H1 (cell line): ENCODE data around the gene YARS2. TPM values are rescaled to one million over a fixed set of nuclear protein-coding genes. Genes with fewer than 3 reads are reported as not detected.
A peak's percentile ranks its signal among the peaks of the same experiment; 100 is the strongest.

Experiments used
- CTCF ChIA-PET: fragments of 300-600 bp; sonication (Branson Sonifier 250); formaldehyde crosslinking; loops from one replicate; lab custom pipeline; 2021; ENCODE audit not compliant: partially characterized antibody; lab: Charles Lee
- POLR2A ChIA-PET: fragments of 300-600 bp; sonication (Branson Sonifier 250); formaldehyde crosslinking; loops from one replicate; lab custom pipeline; 2021; ENCODE audit warnings: inconsistent platforms; ENCODE audit not compliant: partially characterized antibody; lab: Charles Lee
- DNase-seq, 2 experiments: peaks; one replicate each; pipeline versions ENCODE4 v3.0.0 to v3.0.0-alpha.2; 2010 to 2022; ENCODE audit warnings: low spot score in 2 of 2, low read depth in 1 of 2, mixed read lengths in 1 of 2
- FAIRE-seq: peaks from 2 replicates; lab custom pipeline; 2011; peaks lifted over from hg19 to GRCh38; lab: Jason Lieb, UNC
- H2AFZ ChIP-seq: 2 replicates; pipeline ENCODE4 v1.8.1; 2012; ENCODE audit warnings: low read length, inconsistent platforms
- H2AK5ac ChIP-seq: 2 replicates; pipeline ENCODE4 v1.6.1; 2013; ENCODE audit warnings: low read depth, low read length
- H2BK120ac ChIP-seq: replicated peaks from 2 replicates; pipeline ENCODE3; 2013; ENCODE audit warnings: low read depth, low read length, inconsistent platforms
- H2BK12ac ChIP-seq: 2 replicates; pipeline ENCODE4 v1.6.1; 2013; ENCODE audit warnings: low read depth, low read length
- H2BK15ac ChIP-seq: 2 replicates; pipeline ENCODE4 v1.6.1; 2013; ENCODE audit warnings: low read length
- H2BK20ac ChIP-seq: 2 replicates; pipeline ENCODE4 v1.6.1; 2013; ENCODE audit warnings: low read length
- H2BK5ac ChIP-seq: 2 replicates; pipeline ENCODE4 v1.6.1; 2013; ENCODE audit warnings: low read depth, low read length
- H3K14ac ChIP-seq: 2 replicates; pipeline ENCODE4 v1.6.1; 2013; ENCODE audit warnings: inconsistent platforms; ENCODE audit not compliant: insufficient read length
- H3K18ac ChIP-seq: 2 replicates; pipeline ENCODE4 v1.6.1; 2013; ENCODE audit warnings: low read length; ENCODE audit errors: extremely low read depth
- H3K23ac ChIP-seq: 2 replicates; pipeline ENCODE4 v1.6.1; 2013; ENCODE audit warnings: inconsistent platforms; ENCODE audit not compliant: insufficient read length
- H3K23me2 ChIP-seq: 2 replicates; pipeline ENCODE4 v1.6.1; 2013; ENCODE audit warnings: low read depth, low read length
- H3K27ac ChIP-seq: 2 replicates; pipeline ENCODE4 v1.6.1; 2011; ENCODE audit warnings: low read depth, low read length, inconsistent platforms
- H3K27me3 ChIP-seq, 4 experiments: replicated peaks in 1 of 4; 1 replicate in 1 of 4; 2 replicates in 3 of 4; pipeline versions ENCODE4 v1.6.1 to v1.8.1; 2011 to 2013; ENCODE audit warnings: low read length in 3 of 4, mild to moderate bottlenecking in 3 of 4, inconsistent platforms in 2 of 4, mixed read lengths in 2 of 4, moderate library complexity in 1 of 4; ENCODE audit not compliant: control insufficient read depth in 3 of 4, insufficient read depth in 3 of 4; ENCODE audit errors: extremely low read depth in 1 of 4
- H3K36me3 ChIP-seq, 4 experiments: 2 replicates each; pipeline versions ENCODE4 v1.6.1 to v1.8.1; 2011 to 2013; ENCODE audit warnings: mild to moderate bottlenecking in 4 of 4, low read length in 3 of 4, moderate library complexity in 2 of 4, control low read depth in 1 of 4, inconsistent platforms in 1 of 4; ENCODE audit not compliant: insufficient read depth in 4 of 4, control insufficient read depth in 2 of 4
- H3K4ac ChIP-seq: replicated peaks from 2 replicates; pipeline ENCODE3; 2013; ENCODE audit warnings: low read length, low read depth, mixed read lengths, inconsistent platforms; ENCODE audit not compliant: insufficient read length
- H3K4me1 ChIP-seq, 4 experiments: replicated peaks in 1 of 4; 1 replicate in 1 of 4; 2 replicates in 3 of 4; pipeline versions ENCODE4 v1.6.1 to v1.8.1; 2011 to 2013; ENCODE audit warnings: low read length in 3 of 4, inconsistent platforms in 2 of 4, mixed read lengths in 1 of 4; ENCODE audit not compliant: insufficient read depth in 4 of 4, control insufficient read depth in 3 of 4
- H3K4me2 ChIP-seq, 2 experiments: 2 replicates each; pipeline versions ENCODE4 v1.6.1 to v1.8.1; 2011 to 2013; ENCODE audit warnings: low read depth in 2 of 2, low read length in 2 of 2, control low read depth in 1 of 2, inconsistent platforms in 1 of 2, mild to moderate bottlenecking in 1 of 2; ENCODE audit not compliant: insufficient read depth in 1 of 2
- H3K4me3 ChIP-seq, 4 experiments: fragments of 200-600, 300-600 bp in 1 of 4; sonication (generic), shearing (Covaris generic), sonication (Bioruptor Twin) in 1 of 4; 2 replicates each; pipeline versions ENCODE4 v1.5.1 to v1.8.1; 2011 to 2016; ENCODE audit warnings: low read length in 4 of 4, low read depth in 3 of 4, control low read depth in 2 of 4, inconsistent platforms in 2 of 4, mild to moderate bottlenecking in 2 of 4, mixed read lengths in 1 of 4, moderate library complexity in 1 of 4; ENCODE audit not compliant: insufficient read depth in 2 of 4; ENCODE audit errors: extremely low read depth in 1 of 4
- H3K56ac ChIP-seq: replicated peaks from 2 replicates; pipeline ENCODE3; 2013; ENCODE audit warnings: low read depth, mild to moderate bottlenecking, mixed read lengths, low read length, inconsistent platforms; ENCODE audit not compliant: insufficient read length
- H3K79me1 ChIP-seq: 2 replicates; pipeline ENCODE4 v1.6.1; 2013; ENCODE audit warnings: low read depth, low read length, control low read depth
- H3K79me2 ChIP-seq, 2 experiments: 2 replicates each; pipeline versions ENCODE4 v1.6.1 to v1.8.1; 2012 to 2013; ENCODE audit warnings: low read length in 2 of 2, mild to moderate bottlenecking in 2 of 2, inconsistent platforms in 1 of 2; ENCODE audit not compliant: insufficient read depth in 2 of 2, control insufficient read depth in 1 of 2
- H3K9ac ChIP-seq, 4 experiments: replicated peaks in 1 of 4; 1 replicate in 1 of 4; 2 replicates in 3 of 4; pipeline versions ENCODE4 v1.6.1 to v1.8.1; 2011 to 2013; ENCODE audit warnings: low read depth in 3 of 4, low read length in 3 of 4, control low read depth in 2 of 4, mild to moderate bottlenecking in 2 of 4, moderate library complexity in 2 of 4, inconsistent platforms in 1 of 4; ENCODE audit errors: extremely low read depth in 1 of 4
- H3K9me3 ChIP-seq, 2 experiments: 2 replicates each; pipeline versions ENCODE4 v1.6.1 to v1.8.1; 2012 to 2013; ENCODE audit warnings: mild to moderate bottlenecking in 2 of 2, moderate library complexity in 2 of 2, control low read depth in 1 of 2, inconsistent platforms in 1 of 2, low read depth in 1 of 2, low read length in 1 of 2, mixed read lengths in 1 of 2; ENCODE audit not compliant: insufficient read depth in 2 of 2
- H4K20me1 ChIP-seq, 2 experiments: replicated peaks in 1 of 2; 2 replicates each; pipeline versions ENCODE3 to v1.8.1; 2011 to 2013; ENCODE audit warnings: inconsistent platforms in 2 of 2, low read length in 2 of 2, mild to moderate bottlenecking in 1 of 2; ENCODE audit not compliant: insufficient read depth in 2 of 2, control insufficient read depth in 1 of 2
- H4K5ac ChIP-seq: 2 replicates; pipeline ENCODE4 v1.6.1; 2013; ENCODE audit warnings: low read length, low read depth, mixed read lengths, inconsistent platforms; ENCODE audit not compliant: insufficient read length
- H4K8ac ChIP-seq: 2 replicates; pipeline ENCODE4 v1.8.0; 2013; ENCODE audit warnings: mild to moderate bottlenecking, moderate library complexity, low read length, inconsistent platforms; ENCODE audit not compliant: insufficient read depth; ENCODE audit errors: extremely low read depth
- H4K91ac ChIP-seq: replicated peaks from 2 replicates; pipeline ENCODE3; 2013; ENCODE audit warnings: low read length, mixed read lengths, inconsistent platforms; ENCODE audit not compliant: insufficient read length
- BACH1 ChIP-seq: IDR thresholded peaks from 2 replicates; pipeline ENCODE4 v1.6.1; 2012; ENCODE audit warnings: low read length, improper control_type of control experiment
- CTBP2 ChIP-seq: IDR thresholded peaks from 2 replicates; pipeline ENCODE4 v1.7.0; 2011; ENCODE audit warnings: borderline replicate concordance, mild to moderate bottlenecking, moderate library complexity, mixed read lengths, low read length; ENCODE audit not compliant: insufficient read depth, insufficient read length
- EGR1 ChIP-seq: IDR thresholded peaks from 2 replicates; pipeline ENCODE4 v1.6.1; 2011; ENCODE audit warnings: low read depth, low read length, borderline replicate concordance
- FOSL1 ChIP-seq: IDR thresholded peaks from 2 replicates; pipeline ENCODE4 v1.6.1; 2011; ENCODE audit warnings: mild to moderate bottlenecking, low read depth, low read length, moderate library complexity; ENCODE audit not compliant: insufficient read depth
- JUND ChIP-seq: IDR thresholded peaks from 2 replicates; pipeline ENCODE4 v1.6.1; 2011; ENCODE audit warnings: mild to moderate bottlenecking, improper control_type of control experiment, low read length
- KDM1A ChIP-seq: fragments of 200-600, 300-600 bp; sonication (generic); IDR thresholded peaks from 2 replicates; pipeline ENCODE4 v1.7.1; 2016; ENCODE audit warnings: mild to moderate bottlenecking, low read length, borderline replicate concordance
- KDM5A ChIP-seq: fragments of 200-600 bp; IDR thresholded peaks from 2 replicates; pipeline ENCODE4 v1.7.1; 2012; ENCODE audit warnings: mild to moderate bottlenecking, low read length, inconsistent platforms, mixed read lengths
- POLR2A ChIP-seq, 2 experiments: IDR thresholded peaks; 1 replicate in 1 of 2; 2 replicates in 1 of 2; pipeline ENCODE4 v1.6.1; 2011; ENCODE audit warnings: low read depth in 2 of 2, low read length in 2 of 2, mild to moderate bottlenecking in 2 of 2; ENCODE audit errors: control extremely low read depth in 1 of 2
- SAP30 ChIP-seq: fragments of 300-600 bp; sonication (generic); IDR thresholded peaks from 2 replicates; pipeline ENCODE4 v1.7.1; 2012; ENCODE audit warnings: low read length, moderate library complexity, mild to moderate bottlenecking, inconsistent platforms; ENCODE audit not compliant: insufficient read depth, insufficient replicate concordance
- SP4 ChIP-seq: IDR thresholded peaks from 2 replicates; pipeline ENCODE4 v1.6.1; 2012; ENCODE audit warnings: low read length, inconsistent platforms
- YY1 ChIP-seq: IDR thresholded peaks from 2 replicates; pipeline ENCODE4 v1.6.1; 2011; ENCODE audit warnings: low read depth, mild to moderate bottlenecking, low read length
- WGBS, 2 experiments: shearing (Covaris generic) in 1 of 2; methylation state at CpG; one replicate each; pipeline versions ENCODE4 v1.1.6 to v1.1.7; 2013 to 2015; ENCODE audit warnings: low lambda C conversion rate in 2 of 2, mixed read lengths in 2 of 2, inconsistent platforms in 1 of 2, low coverage in 1 of 2, missing lambda C conversion rate in 1 of 2; ENCODE audit not compliant: insufficient replicate concordance in 2 of 2, insufficient coverage in 1 of 2, insufficient read length in 1 of 2; ENCODE audit errors: extremely low coverage in 1 of 2, missing lambda C conversion rate in 1 of 2; 5-methylcytosine and 5-hydroxymethylcytosine counted together
- polyA plus RNA-seq, 7 experiments: library from polyadenylated mRNA; depleted of rRNA in 3 of 7; stranded (reverse) in 5 of 7; unstranded in 2 of 7; fragments of >200 nt in 5 of 7; fragments of 200-250 nt in 2 of 7; gene quantifications; 1 replicate in 5 of 7; 2 replicates in 1 of 7; 4 replicates in 1 of 7; pipeline versions ENCODE4 v1.2.1 to v1.2.3, GENCODE V29; 2011 to 2013; ENCODE audit warnings: missing spikeins in 2 of 7, mixed read lengths in 2 of 7
- total RNA-seq: library from RNA; stranded (reverse); fragmentation: NEBNext Ultra II Directional; extraction: Animal tissue kit (Norgen Biotek cat#: 25700); gene quantifications from 2 replicates; pipeline ENCODE4 v1.2.1, GENCODE V29; 2021
- TF ChIP-seq, protein P1 (sequence below): IDR thresholded peaks from 2 replicates; pipeline ENCODE4 v1.6.1; 2012; ENCODE audit warnings: inconsistent platforms
- TF ChIP-seq, protein P2 (sequence below): IDR thresholded peaks from 2 replicates; pipeline ENCODE4 v1.6.1; 2011; ENCODE audit warnings: low read length, improper control_type of control experiment

Gene YARS2
- total and polyA plus RNA-seq, 2 of the 8 experiments (the other 6 are each of a cell fraction or from before 2014, with no cell fraction given) = 29.9 to 41.4 TPM

DNA sequence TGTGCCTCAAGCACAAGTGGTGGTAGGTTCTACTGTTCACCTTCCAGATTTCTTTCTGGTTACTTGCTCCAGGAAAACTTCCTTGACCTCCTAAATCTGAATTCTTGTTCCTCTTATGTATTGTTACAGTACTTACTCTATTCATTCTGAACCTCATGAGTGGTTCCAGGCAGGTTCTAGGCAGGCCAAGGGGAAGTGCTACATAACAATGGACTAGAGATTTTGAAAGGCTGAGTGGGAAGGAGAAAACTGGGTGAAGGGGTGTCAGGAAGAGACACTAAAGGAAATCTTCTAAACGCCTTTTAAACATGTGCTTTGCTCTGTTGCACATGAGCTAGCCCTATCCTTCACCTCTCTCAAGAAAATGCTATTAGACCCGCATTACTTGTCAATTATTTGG, 1.6 kb downstream of the YARS2 start:
- no peak overlapping the region for H3K4ac ChIP-seq
- no peaks in the 10 kb centered on the region for H4K20me1 ChIP-seq
- no peak overlapping the region for H3K18ac ChIP-seq
- peaks cover 0 to 3% (median 1%) of the 10 kb centered on the region in 4 experiments; a peak in 2 of 7 replicates for H3K4me1 ChIP-seq
- H4K91ac ChIP-seq = no peak overlapping the region
- H3K79me2 ChIP-seq = peaks cover 0 to 24% of the 10 kb centered on the region in 2 experiments; a peak in 2 of 4 replicates
- ChIA-PET POLR2A (interaction anchor here (0.7 to 3.9 kb wide), 5 partner anchors 8 to 165 kb away, joined by 3 to 22 read pairs (median 7); no protein-coding TSS in a partner anchor), CTCF (interaction anchor here (1.1 to 4.1 kb wide), 11 partner anchors 10 to 356 kb away, joined by 3 to 54 read pairs (median 10); no protein-coding TSS in a partner anchor)
- H2BK5ac ChIP-seq = no peak overlapping the region
- no peak overlapping the region for H4K5ac ChIP-seq
- no peak overlapping the region for H2BK120ac ChIP-seq
- peaks cover 4% of the 10 kb centered on the region for H3K23me2 ChIP-seq
- H3K9me3 ChIP-seq = no peaks in the 10 kb centered on the region
- no peak overlapping the region for H2BK15ac ChIP-seq
- H3K9ac ChIP-seq = no peak overlapping the region
- H2AFZ ChIP-seq = no peak overlapping the region
- no peak overlapping the region for H3K14ac ChIP-seq
- H3K27me3 ChIP-seq = no peaks in the 10 kb centered on the region
- DNase-seq (no peak), FAIRE-seq (no peak)
- peaks cover 5 to 35% (median 27%) of the 10 kb centered on the region in 4 experiments for H3K36me3 ChIP-seq
- H2BK20ac ChIP-seq = no peak overlapping the region
- H4K8ac ChIP-seq = no peak overlapping the region
- H3K79me1 ChIP-seq = no peaks in the 10 kb centered on the region
- no peak overlapping the region for H3K23ac ChIP-seq
- H3K4me3 ChIP-seq = peak overlapping the region; percentile 77 to 100 (median 98); a peak in 7 of 8 replicates
- no peak overlapping the region for H3K27ac ChIP-seq
- no peak overlapping the region for H2BK12ac ChIP-seq
- peak overlapping the region; percentile 20 to 97 for H3K4me2 ChIP-seq
- no peak overlapping the region for H3K56ac ChIP-seq
- WGBS, 2 experiments = 73% methylated on average over 2 of the region's 2 CpGs; no CpG with 5 or more reads in 1 of the 2 experiments
- no peak overlapping the region for H2AK5ac ChIP-seq
- TF ChIP-seq, protein P1, sequence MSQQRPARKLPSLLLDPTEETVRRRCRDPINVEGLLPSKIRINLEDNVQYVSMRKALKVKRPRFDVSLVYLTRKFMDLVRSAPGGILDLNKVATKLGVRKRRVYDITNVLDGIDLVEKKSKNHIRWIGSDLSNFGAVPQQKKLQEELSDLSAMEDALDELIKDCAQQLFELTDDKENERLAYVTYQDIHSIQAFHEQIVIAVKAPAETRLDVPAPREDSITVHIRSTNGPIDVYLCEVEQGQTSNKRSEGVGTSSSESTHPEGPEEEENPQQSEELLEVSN = no peak
- TF ChIP-seq SAP30 (no peak), YY1 (no peak), KDM1A (no peak), POLR2A (IDR thresholded peaks at IDR 0.05; ENCODE audit: control extremely low read depth in 1 of 2, low read depth in 2 of 2, low read length in 2 of 2) (no peak), BACH1 (no peak), EGR1 (no peak), SP4 (no peak), FOSL1 (no peak), KDM5A (no peak), CTBP2 (no peak), JUND (no peak)
- TF ChIP-seq, protein P2, sequence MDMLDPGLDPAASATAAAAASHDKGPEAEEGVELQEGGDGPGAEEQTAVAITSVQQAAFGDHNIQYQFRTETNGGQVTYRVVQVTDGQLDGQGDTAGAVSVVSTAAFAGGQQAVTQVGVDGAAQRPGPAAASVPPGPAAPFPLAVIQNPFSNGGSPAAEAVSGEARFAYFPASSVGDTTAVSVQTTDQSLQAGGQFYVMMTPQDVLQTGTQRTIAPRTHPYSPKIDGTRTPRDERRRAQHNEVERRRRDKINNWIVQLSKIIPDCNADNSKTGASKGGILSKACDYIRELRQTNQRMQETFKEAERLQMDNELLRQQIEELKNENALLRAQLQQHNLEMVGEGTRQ = no peak
